Thymus (tissue), 11 donors: ENCODE results near the gene HDAC11. TPM values are rescaled to one million over a fixed set of nuclear protein-coding genes. Genes with fewer than 3 reads are reported as not detected.

ENCODE experiments used
- DNase-seq, 9 donors: peaks; one replicate each; pipeline ENCODE4 v3.0.0-alpha.2; 2013; ENCODE audit warnings: low spot score in 9 of 9, low read depth in 6 of 9, missing footprints in 1 of 9
- H3K27ac ChIP-seq, 2 donors: one replicate each; pipeline ENCODE4 v1.5.1; 2013; ENCODE audit warnings: control low read depth in 1 of 2, low read depth in 1 of 2, low read length in 1 of 2, mild to moderate bottlenecking in 1 of 2, moderate library complexity in 1 of 2
- H3K27me3 ChIP-seq, 2 donors: one replicate each; pipeline ENCODE4 v1.5.1; 2013; ENCODE audit warnings: low read length in 1 of 2; ENCODE audit not compliant: control insufficient read depth in 2 of 2, insufficient read depth in 1 of 2
- H3K36me3 ChIP-seq, 2 donors: one replicate each; pipeline ENCODE4 v1.5.1; 2013; ENCODE audit warnings: low read length in 1 of 2, mild to moderate bottlenecking in 1 of 2, moderate library complexity in 1 of 2; ENCODE audit not compliant: control insufficient read depth in 2 of 2, insufficient read depth in 2 of 2
- H3K4me1 ChIP-seq, 2 donors: one replicate each; pipeline ENCODE4 v1.5.1; 2013; ENCODE audit warnings: low read length in 2 of 2; ENCODE audit not compliant: control insufficient read depth in 2 of 2, insufficient read depth in 2 of 2
- H3K4me3 ChIP-seq, 2 donors: one replicate each; pipeline ENCODE4 v1.5.1; 2013; ENCODE audit warnings: low read length in 2 of 2, control low read depth in 1 of 2, mild to moderate bottlenecking in 1 of 2
- H3K9me3 ChIP-seq, 2 donors: one replicate each; pipeline ENCODE4 v1.5.1; 2013; ENCODE audit warnings: low read length in 1 of 2, mild to moderate bottlenecking in 1 of 2; ENCODE audit not compliant: control insufficient read depth in 2 of 2, insufficient read depth in 1 of 2
- WGBS: extraction: QIAGEN DNeasy Blood & Tissue Kit; methylation state at CpG from one replicate; pipeline ENCODE4 v1.1.7; 2013; 5-methylcytosine and 5-hydroxymethylcytosine counted together
- polyA plus RNA-seq: library from polyadenylated mRNA; stranded (reverse); fragments of 200-250 nt; gene quantifications from one replicate; pipeline ENCODE4 v1.2.3, GENCODE V29; 2013
- total RNA-seq: library from RNA; stranded (reverse); fragments of 120-200 nt; gene quantifications from one replicate; pipeline ENCODE4 v1.2.4, GENCODE V29; 2013
- donor health status: healthy.

HDAC11 gene
- total and polyA plus RNA-seq, 2 donors, result 7.1 to 10.7 TPM

GRCh38 chr3:13522236-13522635 is 42.1 kb downstream of the HDAC11 start:
- peaks cover 0 to 2% of the 10 kb centered on the region in 2 donors for H3K4me1 ChIP-seq
- 97% methylated on average over 5 of the region's 5 CpGs for WGBS
- H3K4me3 ChIP-seq, result no peak overlapping the region
- no peaks in the 10 kb centered on the region for H3K27me3 ChIP-seq
- peaks cover 0 to 17% of the 10 kb centered on the region in 2 donors for H3K9me3 ChIP-seq
- no peak for DNase-seq
- no peaks in the 10 kb centered on the region for H3K36me3 ChIP-seq
- H3K27ac ChIP-seq, result no peak overlapping the region

DNA sequence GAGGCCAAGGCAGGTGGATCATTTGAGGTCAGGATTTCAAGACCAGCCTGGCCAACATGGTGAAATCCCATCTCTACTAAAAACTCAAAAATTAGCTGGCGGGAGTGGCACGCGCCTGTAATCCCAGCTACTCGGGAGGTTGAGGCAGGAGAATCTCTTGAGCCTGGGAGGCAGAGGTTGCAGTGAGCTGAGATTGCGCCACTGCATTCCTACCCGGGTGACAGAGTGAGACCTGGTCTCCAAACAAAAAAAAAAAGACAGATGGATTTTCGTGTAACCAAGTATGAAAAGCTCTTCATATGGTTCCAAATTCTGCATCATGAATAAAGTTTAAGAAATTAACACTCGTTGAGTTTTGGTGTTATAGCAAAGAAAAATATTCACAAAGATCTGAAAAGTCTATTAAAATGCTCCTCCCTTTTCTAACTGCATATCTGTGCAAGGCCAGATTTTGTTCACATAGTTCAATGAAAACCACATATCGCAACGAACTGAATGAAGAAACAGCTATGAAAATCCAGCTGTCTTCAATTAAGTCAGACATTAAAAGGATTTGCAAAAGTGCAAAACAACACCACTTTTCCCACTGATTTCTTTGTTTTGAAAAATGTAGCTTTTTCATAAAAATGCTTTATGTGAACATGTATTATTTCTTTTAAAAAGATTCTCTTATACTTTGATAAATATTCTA is 45.0 kb downstream of the HDAC11 start:
- DNase-seq, result no peak
- Histone ChIP-seq H3K27me3 (no peaks in the 10 kb centered on the region), H3K27ac (no peak overlapping the region), H3K36me3 (no peaks in the 10 kb centered on the region), H3K4me1 (peaks cover 0 to 8% of the 10 kb centered on the region in 2 donors), H3K4me3 (no peak overlapping the region), H3K9me3 (peaks cover 0 to 17% of the 10 kb centered on the region in 2 donors)
- 77% methylated on average over 10 of the region's 10 CpGs for WGBS

GRCh38 chr3:13525827-13526625 is 45.9 kb downstream of the HDAC11 start:
- no peak overlapping the region for H3K27ac ChIP-seq
- H3K9me3 ChIP-seq, result peaks cover 0 to 17% of the 10 kb centered on the region in 2 donors
- WGBS, result 91% methylated on average over 20 of the region's 20 CpGs
- no peak for DNase-seq
- H3K4me3 ChIP-seq, result no peak overlapping the region
- no peaks in the 10 kb centered on the region for H3K36me3 ChIP-seq
- H3K4me1 ChIP-seq, result peaks cover 0 to 8% of the 10 kb centered on the region in 2 donors
- no peaks in the 10 kb centered on the region for H3K27me3 ChIP-seq

DNA sequence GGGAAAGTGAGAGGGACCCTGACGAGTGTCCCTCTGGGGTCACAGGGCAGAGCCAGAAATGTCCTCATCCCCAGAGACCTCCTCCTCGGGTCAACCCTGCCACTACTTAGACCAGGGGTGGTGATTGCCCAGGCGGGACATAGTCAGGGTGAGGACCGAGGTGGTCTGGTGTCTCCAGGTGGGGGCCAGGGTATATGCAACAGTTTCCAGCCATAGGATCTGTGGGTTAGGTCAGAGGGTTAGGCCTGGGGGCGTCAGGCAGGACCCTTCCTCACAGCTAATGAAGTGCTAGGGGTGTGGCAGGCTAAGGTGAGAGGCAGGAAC is 46.5 kb downstream of the HDAC11 start:
- no peak overlapping the region for H3K27ac ChIP-seq
- WGBS, result 96% methylated on average over 5 of the region's 5 CpGs

GRCh38 chr3:13528217-13528867 is 48.2 kb downstream of the HDAC11 start:
- DNase-seq, result no peak
- H3K4me3 ChIP-seq, result no peak overlapping the region
- H3K9me3 ChIP-seq, result peaks cover 0 to 8% of the 10 kb centered on the region in 2 donors
- no peaks in the 10 kb centered on the region for H3K27me3 ChIP-seq
- peaks cover 0 to 8% of the 10 kb centered on the region in 2 donors for H3K4me1 ChIP-seq
- H3K36me3 ChIP-seq, result no peaks in the 10 kb centered on the region
- no peak overlapping the region for H3K27ac ChIP-seq
- WGBS, result 89% methylated on average over 11 of the region's 11 CpGs

More for the DNA sequence above, 46.5 kb downstream of the HDAC11 start:
- H3K36me3 ChIP-seq, result no peaks in the 10 kb centered on the region
- H3K4me3 ChIP-seq, result no peak overlapping the region
- H3K9me3 ChIP-seq, result peaks cover 0 to 17% of the 10 kb centered on the region in 2 donors
- peaks cover 0 to 8% of the 10 kb centered on the region in 2 donors for H3K4me1 ChIP-seq
- no peaks in the 10 kb centered on the region for H3K27me3 ChIP-seq
- no peak for DNase-seq

- 87% methylated on average over 5 of the region's 5 CpGs for WGBS
- peaks cover 3 to 12% of the 10 kb centered on the region in 2 donors for H3K4me1 ChIP-seq
- H3K27me3 ChIP-seq, result no peaks in the 10 kb centered on the region
- H3K9me3 ChIP-seq, result peaks cover 0 to 5% of the 10 kb centered on the region in 2 donors
- DNase-seq, result no peak
- no peaks in the 10 kb centered on the region for H3K36me3 ChIP-seq
- no peak overlapping the region for H3K4me3 ChIP-seq
- H3K27ac ChIP-seq, result no peak overlapping the region
Measured at GRCh38 chr3:13529196-13530112, 49.3 kb downstream of the HDAC11 start.

DNA sequence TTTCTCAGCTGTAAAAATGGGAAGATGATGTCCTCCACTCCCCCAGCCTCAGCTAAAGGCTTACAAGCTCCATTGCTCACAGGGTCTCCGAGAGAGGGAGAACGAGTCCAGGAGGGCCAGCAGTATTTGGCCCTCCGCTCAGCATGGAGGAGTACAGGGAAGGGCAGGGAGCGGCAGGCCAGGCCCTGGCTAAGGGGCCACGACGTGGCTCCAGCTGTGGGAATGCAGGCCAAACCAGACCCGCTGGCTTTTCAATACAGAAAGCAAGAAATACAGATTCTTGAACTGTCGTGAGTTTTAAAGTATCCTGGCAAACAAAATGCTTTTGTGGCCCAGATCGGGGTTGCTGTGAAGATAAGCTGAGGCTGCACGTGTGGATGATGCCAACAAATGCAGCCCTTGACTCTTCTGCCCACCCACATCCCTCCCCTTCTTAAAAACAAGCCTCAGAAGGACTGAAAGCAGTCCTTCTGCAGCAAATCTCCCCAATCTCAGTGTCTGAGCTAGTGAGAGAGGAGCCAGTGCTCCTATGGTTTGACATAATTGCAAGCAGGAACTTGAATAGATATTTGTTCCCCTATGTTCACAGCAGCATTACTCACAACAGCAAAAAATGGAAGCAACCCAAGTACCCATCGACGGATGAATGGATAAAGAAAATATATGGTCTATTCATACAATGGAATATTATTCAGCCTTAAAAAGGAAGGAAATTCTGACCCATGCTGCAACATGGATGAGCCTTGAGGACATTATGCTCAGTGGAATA is 50.3 kb downstream of the HDAC11 start:
- H3K36me3 ChIP-seq, result no peaks in the 10 kb centered on the region
- no peak overlapping the region for H3K4me3 ChIP-seq
- WGBS, result 95% methylated on average over 12 of the region's 12 CpGs
- peaks cover 3 to 16% of the 10 kb centered on the region in 2 donors for H3K4me1 ChIP-seq
- no peak for DNase-seq
- no peak overlapping the region for H3K27ac ChIP-seq
- no peaks in the 10 kb centered on the region for H3K27me3 ChIP-seq
- peaks cover 0 to 5% of the 10 kb centered on the region in 2 donors for H3K9me3 ChIP-seq

DNA sequence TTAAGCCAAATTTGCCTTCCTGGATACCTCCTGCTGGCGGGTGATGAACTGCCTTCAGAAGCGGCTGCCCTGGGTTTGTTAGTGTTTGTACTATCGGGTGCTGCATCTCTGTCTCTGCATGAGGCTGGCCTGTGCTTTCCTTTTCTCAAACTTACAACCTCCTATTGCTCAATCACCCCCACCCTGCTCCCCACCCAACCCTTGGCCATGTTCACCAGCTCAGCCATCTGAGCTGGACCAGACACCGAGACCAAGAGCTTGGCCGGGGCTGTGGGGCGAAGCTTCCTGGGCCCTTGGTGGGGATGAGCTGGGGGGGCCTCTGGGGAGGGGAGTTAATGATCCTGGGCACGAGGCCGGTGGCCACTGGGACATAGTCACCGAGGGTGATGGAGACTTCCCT is 52.0 kb downstream of the HDAC11 start:
- DNase-seq, result no peak
- Histone ChIP-seq H3K9me3 (peaks cover 0 to 8% of the 10 kb centered on the region in 2 donors), H3K4me3 (no peak overlapping the region), H3K36me3 (no peaks in the 10 kb centered on the region), H3K27me3 (no peaks in the 10 kb centered on the region), H3K4me1 (peaks cover 18 to 33% of the 10 kb centered on the region in 2 donors), H3K27ac (no peak overlapping the region)
- 96% methylated on average over 9 of the region's 9 CpGs for WGBS
